Neuronal stem cell (in vitro differentiated cells): ENCODE results near the gene MYPN.

ENCODE experiments used
- DNase-seq: peaks from one replicate; pipeline ENCODE4 v3.0.0-alpha.2; 2013; ENCODE audit warnings: low spot score
- H2AFZ ChIP-seq: one replicate; pipeline ENCODE4 v1.6.1; 2013; ENCODE audit warnings: mild to moderate bottlenecking, low read length, inconsistent platforms
- H2AK5ac ChIP-seq: 2 replicates; pipeline ENCODE4 v1.6.1; 2013; ENCODE audit warnings: low read depth, mild to moderate bottlenecking, inconsistent platforms, low read length, moderate library complexity, mixed read lengths
- H2BK120ac ChIP-seq: 2 replicates; pipeline ENCODE4 v1.6.1; 2013; ENCODE audit warnings: low read depth, mild to moderate bottlenecking, inconsistent platforms, low read length, moderate library complexity, mixed read lengths
- H2BK12ac ChIP-seq: one replicate; pipeline ENCODE4 v1.6.1; 2013; ENCODE audit warnings: low read length, inconsistent platforms
- H2BK15ac ChIP-seq: 2 replicates; pipeline ENCODE4 v1.6.1; 2013; ENCODE audit warnings: mild to moderate bottlenecking, low read length, inconsistent platforms, mixed read lengths
- H2BK5ac ChIP-seq: one replicate; pipeline ENCODE4 v1.6.1; 2013; ENCODE audit warnings: inconsistent platforms, mild to moderate bottlenecking, low read length, moderate library complexity
- H3K14ac ChIP-seq: one replicate; pipeline ENCODE4 v1.6.1; 2013; ENCODE audit warnings: low read length, inconsistent platforms
- H3K18ac ChIP-seq: 2 replicates; pipeline ENCODE4 v1.6.1; 2013; ENCODE audit warnings: low read length, inconsistent platforms
- H3K23ac ChIP-seq: 2 replicates; pipeline ENCODE4 v1.6.1; 2013; ENCODE audit warnings: low read depth, mild to moderate bottlenecking, mixed read lengths, low read length, inconsistent platforms; ENCODE audit not compliant: poor library complexity
- H3K27ac ChIP-seq: replicated peaks from 3 replicates; pipeline ENCODE4 v1.5.1; 2013; ENCODE audit warnings: low read length, inconsistent platforms
- H3K27me3 ChIP-seq, 3 experiments: 2 replicates each; pipeline ENCODE4 v1.6.1; 2013; ENCODE audit warnings: low read length in 3 of 3, mild to moderate bottlenecking in 2 of 3, inconsistent platforms in 1 of 3, low read depth in 1 of 3, mixed read lengths in 1 of 3, moderate library complexity in 1 of 3; ENCODE audit not compliant: control insufficient read depth in 3 of 3, insufficient read depth in 3 of 3
- H3K36me3 ChIP-seq, 2 donors: replicated peaks in 1 of 2; 2 replicates each; pipeline ENCODE4 v1.6.1; 2013; ENCODE audit warnings: low read length in 2 of 2; ENCODE audit not compliant: control insufficient read depth in 2 of 2, insufficient read depth in 2 of 2
- H3K4ac ChIP-seq: 2 replicates; pipeline ENCODE4 v1.6.1; 2013; ENCODE audit warnings: inconsistent platforms, mild to moderate bottlenecking, low read length, moderate library complexity
- H3K4me1 ChIP-seq, 2 donors: 1 replicate in 1 of 2; 2 replicates in 1 of 2; pipeline ENCODE4 v1.6.1; 2013; ENCODE audit warnings: low read length in 2 of 2, low read depth in 1 of 2; ENCODE audit not compliant: control insufficient read depth in 2 of 2, insufficient read depth in 1 of 2
- H3K4me2 ChIP-seq: one replicate; pipeline ENCODE4 v1.6.1; 2013; ENCODE audit warnings: mild to moderate bottlenecking, low read length, inconsistent platforms; ENCODE audit not compliant: insufficient read depth, poor library complexity, severe bottlenecking
- H3K4me3 ChIP-seq, 2 donors: 2 replicates each; pipeline ENCODE4 v1.5.1; 2013; ENCODE audit warnings: low read length in 2 of 2, mild to moderate bottlenecking in 2 of 2, inconsistent platforms in 1 of 2, moderate library complexity in 1 of 2
- H3K79me1 ChIP-seq: one replicate; pipeline ENCODE4 v1.6.1; 2013; ENCODE audit warnings: low read depth, mild to moderate bottlenecking, inconsistent platforms, low read length, moderate library complexity
- H3K9ac ChIP-seq: one replicate; pipeline ENCODE4 v1.6.1; 2013; ENCODE audit warnings: mild to moderate bottlenecking, low read depth, low read length, inconsistent platforms; ENCODE audit not compliant: poor library complexity
- H3K9me3 ChIP-seq, 2 donors: replicated peaks in 1 of 2; 2 replicates each; pipeline versions ENCODE3 to v1.6.1; 2013; ENCODE audit warnings: low read length in 2 of 2, mild to moderate bottlenecking in 2 of 2, inconsistent platforms in 1 of 2, low read depth in 1 of 2, mixed read lengths in 1 of 2, moderate library complexity in 1 of 2; ENCODE audit not compliant: control insufficient read depth in 2 of 2, insufficient read depth in 1 of 2
- H4K8ac ChIP-seq: one replicate; pipeline ENCODE4 v1.6.1; 2013; ENCODE audit warnings: low read depth, mild to moderate bottlenecking, inconsistent platforms, low read length, moderate library complexity
- H4K91ac ChIP-seq: one replicate; pipeline ENCODE4 v1.6.1; 2013; ENCODE audit warnings: low read length, low read depth, mild to moderate bottlenecking, inconsistent platforms; ENCODE audit not compliant: poor library complexity
- WGBS, 2 donors: extraction: QIAGEN DNeasy Blood & Tissue Kit; methylation state at CpG; one replicate each; pipeline ENCODE4 v1.1.7; 2013; ENCODE audit warnings: missing lambda C conversion rate in 2 of 2, mixed read lengths in 1 of 2; ENCODE audit not compliant: insufficient read length in 2 of 2, insufficient replicate concordance in 1 of 2; ENCODE audit errors: extremely low coverage in 2 of 2; 5-methylcytosine and 5-hydroxymethylcytosine counted together

MYPN gene

GRCh38 chr10:68108653-68109052 is 635 bp upstream of the MYPN start:
- Histone ChIP-seq H3K4me1 (no peaks in the 10 kb centered on the region), H2AK5ac (no peak overlapping the region), H4K91ac (no peak overlapping the region), H3K4ac (no peak overlapping the region), H3K36me3 (no peaks in the 10 kb centered on the region), H2BK15ac (no peak overlapping the region), H3K23ac (no peak overlapping the region), H2AFZ (no peak overlapping the region), H3K27me3 (no peaks in the 10 kb centered on the region), H2BK5ac (no peak overlapping the region), H3K79me1 (no peaks in the 10 kb centered on the region), H3K14ac (no peak overlapping the region), H3K4me2 (no peak overlapping the region), H3K9ac (no peak overlapping the region), H3K4me3 (no peak overlapping the region), H3K27ac (no peak overlapping the region), H3K18ac (no peak overlapping the region), H2BK12ac (no peak overlapping the region), H2BK120ac (no peak overlapping the region), H4K8ac (no peak overlapping the region), H3K9me3 (no peaks in the 10 kb centered on the region)
- no peak for DNase-seq
- WGBS, 2 donors: no CpG with 5 or more reads among the region's 11 CpGs

GRCh38 chr10:68110027-68110426 is 739 bp downstream of the MYPN start:
- Histone ChIP-seq H3K4me1 (no peaks in the 10 kb centered on the region), H3K23ac (no peak overlapping the region), H2BK12ac (no peak overlapping the region), H3K4me2 (no peak overlapping the region), H3K4ac (no peak overlapping the region), H3K9ac (no peak overlapping the region), H3K9me3 (no peaks in the 10 kb centered on the region), H2BK15ac (no peak overlapping the region), H2AFZ (no peak overlapping the region), H3K18ac (no peak overlapping the region), H3K14ac (no peak overlapping the region), H2BK120ac (no peak overlapping the region), H4K91ac (no peak overlapping the region), H3K4me3 (no peak overlapping the region), H2BK5ac (no peak overlapping the region), H3K36me3 (no peaks in the 10 kb centered on the region), H3K79me1 (no peaks in the 10 kb centered on the region), H3K27me3 (no peaks in the 10 kb centered on the region), H3K27ac (no peak overlapping the region), H2AK5ac (no peak overlapping the region), H4K8ac (no peak overlapping the region)
- no peak for DNase-seq
- no CpG with 5 or more reads among the region's 2 CpGs for WGBS, 2 donors

GRCh38 chr10:68111584-68111983 is 2.3 kb downstream of the MYPN start:
- H2BK15ac ChIP-seq: no peak overlapping the region
- no peaks in the 10 kb centered on the region for H3K9me3 ChIP-seq
- no peak overlapping the region for H3K4me3 ChIP-seq
- H3K18ac ChIP-seq: no peak overlapping the region
- WGBS, 2 donors: no CpG with 5 or more reads among the region's 2 CpGs
- H3K4me1 ChIP-seq: no peaks in the 10 kb centered on the region
- H2BK5ac ChIP-seq: no peak overlapping the region
- no peak overlapping the region for H3K23ac ChIP-seq
- H3K4me2 ChIP-seq: no peak overlapping the region
- H4K91ac ChIP-seq: no peak overlapping the region
- no peaks in the 10 kb centered on the region for H3K27me3 ChIP-seq
- H3K14ac ChIP-seq: no peak overlapping the region
- no peak overlapping the region for H2BK12ac ChIP-seq
- DNase-seq: no peak
- no peak overlapping the region for H3K4ac ChIP-seq
- H2BK120ac ChIP-seq: no peak overlapping the region
- no peak overlapping the region for H2AFZ ChIP-seq
- no peaks in the 10 kb centered on the region for H3K79me1 ChIP-seq
- H4K8ac ChIP-seq: no peak overlapping the region
- no peak overlapping the region for H3K27ac ChIP-seq
- no peaks in the 10 kb centered on the region for H3K36me3 ChIP-seq
- no peak overlapping the region for H2AK5ac ChIP-seq
- no peak overlapping the region for H3K9ac ChIP-seq

GRCh38 chr10:68112837-68113236 is 3.5 kb downstream of the MYPN start:
- Histone ChIP-seq H3K14ac (no peak overlapping the region), H2BK5ac (no peak overlapping the region), H4K91ac (no peak overlapping the region), H4K8ac (no peak overlapping the region), H3K23ac (no peak overlapping the region), H2AK5ac (no peak overlapping the region), H3K4me3 (no peak overlapping the region), H3K18ac (no peak overlapping the region), H3K4me2 (no peak overlapping the region), H3K9me3 (no peaks in the 10 kb centered on the region), H3K79me1 (peaks cover 1% of the 10 kb centered on the region), H2AFZ (no peak overlapping the region), H2BK120ac (no peak overlapping the region), H3K27me3 (no peaks in the 10 kb centered on the region), H3K9ac (no peak overlapping the region), H3K36me3 (no peaks in the 10 kb centered on the region), H2BK15ac (no peak overlapping the region), H3K4ac (no peak overlapping the region), H3K4me1 (no peaks in the 10 kb centered on the region), H3K27ac (no peak overlapping the region), H2BK12ac (no peak overlapping the region)
- no peak for DNase-seq
- no CpG with 5 or more reads among the region's 1 CpG for WGBS, 2 donors
